Stimulated activated memory B cell treated with anti-CD40 and anti-IgM and Interleukin-4, amounts not matched to agents 10 μg/mL and 1 μg/mL and 100 μg/mL, for 72 hours (primary cell): ENCODE measurements around the gene GKN2.
"Not testable (repeated sequence)": the region's sequence is repeated elsewhere in the genome, so short reads cannot be mapped to it uniquely, and the experiment has no call there.

ENCODE experiments used
- ATAC-seq: fragments of 150-1000 bp; cut with Tn5 transposase; 2 replicates; pipeline ENCODE4 v1.10.0; 2021
- H3K27ac Mint-ChIP-seq: one replicate; pipeline ENCODE4 v1.8.0; 2022; ENCODE audit warnings: mild to moderate bottlenecking, mixed read lengths
- H3K27me3 Mint-ChIP-seq: one replicate; pipeline ENCODE4 v1.8.0; 2022; ENCODE audit warnings: mixed read lengths
- H3K36me3 Mint-ChIP-seq: one replicate; pipeline ENCODE4 v1.8.0; 2022; ENCODE audit warnings: mixed read lengths
- H3K4me1 Mint-ChIP-seq: one replicate; pipeline ENCODE4 v1.8.0; 2022; ENCODE audit warnings: mixed read lengths
- H3K4me3 Mint-ChIP-seq: one replicate; pipeline ENCODE4 v1.8.0; 2022; ENCODE audit warnings: mild to moderate bottlenecking, moderate library complexity, mixed read lengths
- H3K9me3 Mint-ChIP-seq: one replicate; pipeline ENCODE4 v1.8.0; 2022; ENCODE audit warnings: mixed read lengths

The GKN2 gene

GRCh38 chr2:68971591-68972231 is 19.0 kb upstream of the GKN2 start:
- H3K4me1 Mint-ChIP-seq = peaks cover 5% of the 10 kb centered on the region

GRCh38 chr2:68970566-68971265 is 18.0 kb upstream of the GKN2 start:
- Mint-ChIP-seq H3K4me3 (no peak overlapping the region), H3K27ac (no peak overlapping the region), H3K27me3 (no peaks in the 10 kb centered on the region), H3K4me1 (peaks cover 5% of the 10 kb centered on the region), H3K36me3 (no peaks in the 10 kb centered on the region), H3K9me3 (no peaks in the 10 kb centered on the region)
- ATAC-seq = no peak

More at GRCh38 chr2:68971591-68972231, 19.0 kb upstream of the GKN2 start:
- no peaks in the 10 kb centered on the region for H3K27me3 Mint-ChIP-seq
- no peak overlapping the region for H3K4me3 Mint-ChIP-seq
- H3K27ac Mint-ChIP-seq = no peak overlapping the region
- no peak for ATAC-seq
- no peaks in the 10 kb centered on the region for H3K36me3 Mint-ChIP-seq
- no peaks in the 10 kb centered on the region for H3K9me3 Mint-ChIP-seq

GRCh38 chr2:68969736-68970490 is 17.2 kb upstream of the GKN2 start:
- H3K36me3 Mint-ChIP-seq = no peaks in the 10 kb centered on the region
- H3K4me1 Mint-ChIP-seq = peaks cover 5% of the 10 kb centered on the region
- H3K4me3 Mint-ChIP-seq = no peak overlapping the region
- no peak overlapping the region for H3K27ac Mint-ChIP-seq
- H3K9me3 Mint-ChIP-seq = no peaks in the 10 kb centered on the region
- no peaks in the 10 kb centered on the region for H3K27me3 Mint-ChIP-seq
- no peak for ATAC-seq

GRCh38 chr2:68968221-68968620 is 15.5 kb upstream of the GKN2 start:
- no peak overlapping the region for H3K27ac Mint-ChIP-seq
- H3K4me1 Mint-ChIP-seq = peaks cover 5% of the 10 kb centered on the region
- no peaks in the 10 kb centered on the region for H3K36me3 Mint-ChIP-seq
- H3K27me3 Mint-ChIP-seq = no peaks in the 10 kb centered on the region
- H3K4me3 Mint-ChIP-seq = no peak overlapping the region
- ATAC-seq = no peak
- no peaks in the 10 kb centered on the region for H3K9me3 Mint-ChIP-seq

- Mint-ChIP-seq H3K4me3 (no peak overlapping the region), H3K9me3 (no peaks in the 10 kb centered on the region), H3K4me1 (peaks cover 5% of the 10 kb centered on the region), H3K27me3 (no peaks in the 10 kb centered on the region), H3K27ac (no peak overlapping the region), H3K36me3 (no peaks in the 10 kb centered on the region)
- no peak for ATAC-seq
Observed at GRCh38 chr2:68964282-68964681, 11.6 kb upstream of the GKN2 start.

GRCh38 chr2:68961380-68961779 is 8.7 kb upstream of the GKN2 start:
- Mint-ChIP-seq H3K4me1 (no peaks in the 10 kb centered on the region), H3K27me3 (peaks cover 20% of the 10 kb centered on the region), H3K27ac (no peak overlapping the region), H3K4me3 (no peak overlapping the region), H3K9me3 (no peaks in the 10 kb centered on the region), H3K36me3 (no peaks in the 10 kb centered on the region)
- no peak for ATAC-seq

- Mint-ChIP-seq H3K4me3 (no peak overlapping the region), H3K9me3 (peaks cover 5% of the 10 kb centered on the region), H3K4me1 (no peaks in the 10 kb centered on the region), H3K36me3 (no peaks in the 10 kb centered on the region), H3K27ac (no peak overlapping the region), H3K27me3 (peaks cover 33% of the 10 kb centered on the region)
- ATAC-seq = no peak
Observed at GRCh38 chr2:68959001-68959400, 6.3 kb upstream of the GKN2 start.

- peaks cover 55% of the 10 kb centered on the region for H3K27me3 Mint-ChIP-seq
Observed at GRCh38 chr2:68955432-68955831, 2.7 kb upstream of the GKN2 start.

GRCh38 chr2:68951899-68952298 is 794 bp downstream of the GKN2 start:
- Mint-ChIP-seq H3K36me3 (no peaks in the 10 kb centered on the region), H3K27ac (no peak overlapping the region), H3K4me1 (peaks cover 6% of the 10 kb centered on the region), H3K27me3 (peaks cover 67% of the 10 kb centered on the region), H3K9me3 (peaks cover 5% of the 10 kb centered on the region), H3K4me3 (no peak overlapping the region)
- ATAC-seq = no peak

More at GRCh38 chr2:68955432-68955831, 2.7 kb upstream of the GKN2 start:
- not testable (repeated sequence) for H3K4me1 Mint-ChIP-seq, H3K36me3 Mint-ChIP-seq, H3K9me3 Mint-ChIP-seq, H3K4me3 Mint-ChIP-seq, H3K27ac Mint-ChIP-seq, ATAC-seq

- Mint-ChIP-seq H3K27me3 (peaks cover 75% of the 10 kb centered on the region), H3K27ac (no peak overlapping the region), H3K9me3 (no peaks in the 10 kb centered on the region), H3K4me1 (peaks cover 6% of the 10 kb centered on the region), H3K36me3 (no peaks in the 10 kb centered on the region), H3K4me3 (no peak overlapping the region)
- ATAC-seq = peak; percentile 37
Observed at GRCh38 chr2:68948710-68949109, 4.0 kb downstream of the GKN2 start.

- ATAC-seq = no peak
- Mint-ChIP-seq H3K36me3 (no peaks in the 10 kb centered on the region), H3K4me3 (no peak overlapping the region), H3K27me3 (peaks cover 85% of the 10 kb centered on the region), H3K9me3 (no peaks in the 10 kb centered on the region), H3K27ac (no peak overlapping the region), H3K4me1 (peaks cover 11% of the 10 kb centered on the region)
Observed at GRCh38 chr2:68946117-68946516, 6.6 kb downstream of the GKN2 start.

GRCh38 chr2:68943581-68944568 is 8.8 kb downstream of the GKN2 start:
- peak; percentile 66 for ATAC-seq
- H3K9me3 Mint-ChIP-seq = peaks cover 6% of the 10 kb centered on the region
- H3K4me1 Mint-ChIP-seq = peaks cover 11% of the 10 kb centered on the region
- no peak overlapping the region for H3K4me3 Mint-ChIP-seq
- no peaks in the 10 kb centered on the region for H3K36me3 Mint-ChIP-seq
- H3K27me3 Mint-ChIP-seq = peaks cover 80% of the 10 kb centered on the region
- no peak overlapping the region for H3K27ac Mint-ChIP-seq

- peaks cover 6% of the 10 kb centered on the region for H3K4me1 Mint-ChIP-seq
- peaks cover 72% of the 10 kb centered on the region for H3K27me3 Mint-ChIP-seq
- no peak overlapping the region for H3K4me3 Mint-ChIP-seq
- no peak for ATAC-seq
- no peak overlapping the region for H3K27ac Mint-ChIP-seq
- H3K9me3 Mint-ChIP-seq = peaks cover 8% of the 10 kb centered on the region
- no peaks in the 10 kb centered on the region for H3K36me3 Mint-ChIP-seq
Observed at GRCh38 chr2:68942827-68943226, 9.9 kb downstream of the GKN2 start.

GRCh38 chr2:68940369-68940768 is 12.3 kb downstream of the GKN2 start:
- peaks cover 8% of the 10 kb centered on the region for H3K9me3 Mint-ChIP-seq
- ATAC-seq = no peak
- H3K27ac Mint-ChIP-seq = no peak overlapping the region
- peaks cover 63% of the 10 kb centered on the region for H3K27me3 Mint-ChIP-seq
- peaks cover 6% of the 10 kb centered on the region for H3K4me1 Mint-ChIP-seq
- no peaks in the 10 kb centered on the region for H3K36me3 Mint-ChIP-seq
- H3K4me3 Mint-ChIP-seq = no peak overlapping the region

- Mint-ChIP-seq H3K27ac (no peak overlapping the region), H3K36me3 (no peaks in the 10 kb centered on the region), H3K4me3 (no peak overlapping the region), H3K27me3 (peaks cover 61% of the 10 kb centered on the region), H3K9me3 (peaks cover 8% of the 10 kb centered on the region), H3K4me1 (peaks cover 6% of the 10 kb centered on the region)
- ATAC-seq = no peak
Observed at GRCh38 chr2:68939962-68940361, 12.7 kb downstream of the GKN2 start.
